IMR-90 (cell line): ENCODE measurements around the gene OR4X1. TPM values are rescaled to one million over a fixed set of nuclear protein-coding genes. Genes with fewer than 3 reads are reported as not detected.

Source experiments
- ATAC-seq: fragments of 200-7000 bp; cut with Tn5 transposase; 2 replicates; pipeline ENCODE4 v1.9.1; 2020; ENCODE audit warnings: low read depth, mild to moderate bottlenecking, moderate library complexity
- BruUV-seq: library from RNA; stranded (reverse); fragments of 400-500 nt; replicated peaks from 2 replicates; lab custom pipeline; 2021; lab: Mats Ljungman, UMichigan
- CTCF ChIA-PET: fragments of 300-600 bp; formaldehyde crosslinking; extraction: SDS; loops from one replicate; lab custom pipeline; 2021; ENCODE audit warnings: antibody characterized with exemption; lab: Yijun Ruan, JAX
- POLR2A ChIA-PET: fragments of 300-600 bp; sonication (Branson Sonifier 250); formaldehyde crosslinking; loops from one replicate; lab custom pipeline; 2022; ENCODE audit warnings: antibody characterized with exemption; ENCODE audit not compliant: unreplicated experiment; lab: Charles Lee
- DNase-seq: peaks from one replicate; pipeline ENCODE4 v3.0.0; 2013
- H2AFZ ChIP-seq: replicated peaks from 2 replicates; pipeline ENCODE3; 2013; ENCODE audit warnings: low read length, mild to moderate bottlenecking; ENCODE audit not compliant: poor library complexity
- H2AK5ac ChIP-seq: 2 replicates; pipeline ENCODE4 v1.6.1; 2013; ENCODE audit warnings: low read depth, low read length, inconsistent platforms
- H2AK9ac ChIP-seq: replicated peaks from 2 replicates; pipeline ENCODE3; 2013; ENCODE audit warnings: mild to moderate bottlenecking, low read depth, low read length, moderate library complexity; ENCODE audit not compliant: poor library complexity
- H2BK120ac ChIP-seq: 2 replicates; pipeline ENCODE4 v1.6.1; 2013; ENCODE audit warnings: low read depth, low read length, inconsistent platforms
- H2BK15ac ChIP-seq: 3 replicates; pipeline ENCODE4 v1.6.1; 2013; ENCODE audit warnings: low read depth, low read length, inconsistent platforms
- H2BK20ac ChIP-seq: 2 replicates; pipeline ENCODE4 v1.6.1; 2013; ENCODE audit warnings: low read depth, mild to moderate bottlenecking, inconsistent platforms, low read length, moderate library complexity
- H2BK5ac ChIP-seq: 2 replicates; pipeline ENCODE4 v1.6.1; 2013; ENCODE audit warnings: mild to moderate bottlenecking, low read depth, low read length, inconsistent platforms; ENCODE audit not compliant: poor library complexity, severe bottlenecking
- H3K14ac ChIP-seq: replicated peaks from 2 replicates; pipeline ENCODE4 v1.6.1; 2013; ENCODE audit warnings: low read depth, low read length, inconsistent platforms
- H3K18ac ChIP-seq: 2 replicates; pipeline ENCODE4 v1.6.1; 2013; ENCODE audit warnings: low read depth, low read length, control low read depth
- H3K23ac ChIP-seq: 2 replicates; pipeline ENCODE4 v1.6.1; 2013; ENCODE audit warnings: low read depth, low read length, inconsistent platforms
- H3K27ac ChIP-seq: 2 replicates; pipeline ENCODE4 v1.5.1; 2013; ENCODE audit warnings: mild to moderate bottlenecking, control low read depth, low read length; ENCODE audit not compliant: insufficient read depth
- H3K27me3 ChIP-seq: 2 replicates; pipeline ENCODE4 v1.6.1; 2013; ENCODE audit warnings: low read length; ENCODE audit not compliant: control insufficient read depth, insufficient read depth
- H3K36me3 ChIP-seq: 2 replicates; pipeline ENCODE4 v1.6.1; 2013; ENCODE audit warnings: low read length, mixed read lengths; ENCODE audit not compliant: control insufficient read depth, insufficient read depth
- H3K4ac ChIP-seq: 2 replicates; pipeline ENCODE4 v1.6.1; 2013; ENCODE audit warnings: low read depth, low read length, inconsistent platforms
- H3K4me1 ChIP-seq: 2 replicates; pipeline ENCODE4 v1.6.1; 2013; ENCODE audit warnings: low read length, mixed read lengths; ENCODE audit not compliant: control insufficient read depth, insufficient read depth
- H3K4me2 ChIP-seq: 2 replicates; pipeline ENCODE4 v1.6.1; 2013; ENCODE audit warnings: low read depth, mild to moderate bottlenecking, control low read depth, low read length, moderate library complexity
- H3K4me3 ChIP-seq: 2 replicates; pipeline ENCODE4 v1.5.1; 2013; ENCODE audit warnings: low read depth, mild to moderate bottlenecking, control low read depth, low read length, moderate library complexity; ENCODE audit not compliant: insufficient read depth
- H3K56ac ChIP-seq: 2 replicates; pipeline ENCODE4 v1.6.1; 2013; ENCODE audit warnings: low read length, inconsistent platforms; ENCODE audit not compliant: insufficient read depth; ENCODE audit errors: extremely low read depth
- H3K79me1 ChIP-seq, 2 experiments: 2 replicates each; pipeline ENCODE4 v1.6.1; 2013; ENCODE audit warnings: low read length in 2 of 2, inconsistent platforms in 1 of 2, low read depth in 1 of 2
- H3K9ac ChIP-seq: 2 replicates; pipeline ENCODE4 v1.6.1; 2013; ENCODE audit warnings: low read depth, low read length, control low read depth
- H3K9me1 ChIP-seq: 2 replicates; pipeline ENCODE4 v1.6.1; 2013; ENCODE audit warnings: low read length, inconsistent platforms; ENCODE audit not compliant: insufficient read depth
- H3K9me3 ChIP-seq: 2 replicates; pipeline ENCODE4 v1.6.1; 2013; ENCODE audit warnings: low read length; ENCODE audit not compliant: control insufficient read depth, insufficient read depth
- H4K20me1 ChIP-seq: 2 replicates; pipeline ENCODE4 v1.6.1; 2013; ENCODE audit warnings: low read length, inconsistent platforms; ENCODE audit not compliant: insufficient read depth
- H4K5ac ChIP-seq: 2 replicates; pipeline ENCODE4 v1.6.1; 2013; ENCODE audit warnings: mild to moderate bottlenecking, low read depth, low read length, control low read depth
- H4K8ac ChIP-seq, 2 experiments: 2 replicates each; pipeline ENCODE4 v1.6.1; 2013; ENCODE audit warnings: low read depth in 2 of 2, low read length in 2 of 2, control low read depth in 1 of 2, inconsistent platforms in 1 of 2
- H4K91ac ChIP-seq: 2 replicates; pipeline ENCODE4 v1.6.1; 2013; ENCODE audit warnings: low read depth, low read length, inconsistent platforms; ENCODE audit not compliant: insufficient read depth
- BHLHE40 ChIP-seq: fragments of 150-350 bp; IDR thresholded peaks from 2 replicates; pipeline ENCODE4 v1.6.1; 2016; ENCODE audit warnings: mild to moderate bottlenecking, low read depth, low read length
- CEBPB ChIP-seq: IDR thresholded peaks from 2 replicates; pipeline ENCODE4 v1.6.1; 2012; ENCODE audit warnings: low read depth, low read length, improper control_type of control experiment
- MAFK ChIP-seq: IDR thresholded peaks from 2 replicates; pipeline ENCODE4 v1.6.1; 2012; ENCODE audit warnings: low read depth, low read length, improper control_type of control experiment
- MXI1 ChIP-seq: IDR thresholded peaks from 2 replicates; pipeline ENCODE4 v1.6.1; 2012; ENCODE audit warnings: low read depth, mild to moderate bottlenecking, low read length, moderate library complexity, borderline replicate concordance
- POLR2A ChIP-seq: IDR thresholded peaks from 2 replicates; pipeline ENCODE4 v1.6.1; 2012; ENCODE audit warnings: mild to moderate bottlenecking, low read depth, low read length
- RCOR1 ChIP-seq: IDR thresholded peaks from 2 replicates; pipeline ENCODE4 v1.6.1; 2012; ENCODE audit warnings: mild to moderate bottlenecking, low read length, improper control_type of control experiment; ENCODE audit not compliant: insufficient replicate concordance
- RFX5 ChIP-seq: IDR thresholded peaks from 2 replicates; pipeline ENCODE4 v1.8.0; 2012; ENCODE audit warnings: low read depth, mild to moderate bottlenecking, low read length, moderate library complexity
- SMC3 ChIP-seq: fragments of 150-350 bp; IDR thresholded peaks from 2 replicates; pipeline ENCODE4 v1.6.1; 2016; ENCODE audit warnings: low read depth, mild to moderate bottlenecking, antibody characterized with exemption, low read length, moderate library complexity
- WGBS, 2 experiments: methylation state at CpG; one replicate each; pipeline versions ENCODE4 v1.1.5 to v1.1.7; 2013; ENCODE audit warnings: missing lambda C conversion rate in 2 of 2; ENCODE audit not compliant: insufficient read length in 1 of 2; ENCODE audit errors: extremely low coverage in 2 of 2; 5-methylcytosine and 5-hydroxymethylcytosine counted together
- dilution Hi-C: fragments of 300-500 bp; cut with HindIII; formaldehyde crosslinking; loops from one replicate; pipeline ENCODE4 v1.14.3; 2018; ENCODE audit warnings: low sequenced_read_pairs; ENCODE audit not compliant: unreplicated experiment
- in situ Hi-C: fragments of 300-500 bp; cut with MboI; formaldehyde crosslinking; loops from 3 replicates; pipeline ENCODE4 v1.14.3; 2019; ENCODE audit warnings: low sequenced_read_pairs, inconsistent platforms, mixed read lengths
- intact Hi-C: fragments of 100-400 bp; cut with micrococcal nuclease; formaldehyde crosslinking; loops from 2 replicates; pipeline ENCODE4 v1.10.0; 2022
- polyA plus RNA-seq, 3 experiments: library from polyadenylated mRNA; depleted of rRNA; stranded (reverse); fragments of >200 nt; gene quantifications; 2 replicates each; pipeline ENCODE4 v1.2.3, GENCODE V29; 2012; ENCODE audit warnings: low replicate concordance in 1 of 3
- total RNA-seq: library from RNA; depleted of rRNA; stranded (reverse); fragments of >200 nt; gene quantifications from 2 replicates; pipeline ENCODE4 v1.2.3, GENCODE V29; 2012
- TF ChIP-seq, protein P1 (sequence below): fragments of 150-350 bp; IDR thresholded peaks from 2 replicates; pipeline ENCODE4 v1.6.1; 2016; ENCODE audit warnings: low read depth, mild to moderate bottlenecking, low read length, moderate library complexity, borderline replicate concordance

OR4X1 gene
- total and polyA plus RNA-seq, 2 of the 4 experiments (the other 2 are of a cell fraction): not detected

DNA sequence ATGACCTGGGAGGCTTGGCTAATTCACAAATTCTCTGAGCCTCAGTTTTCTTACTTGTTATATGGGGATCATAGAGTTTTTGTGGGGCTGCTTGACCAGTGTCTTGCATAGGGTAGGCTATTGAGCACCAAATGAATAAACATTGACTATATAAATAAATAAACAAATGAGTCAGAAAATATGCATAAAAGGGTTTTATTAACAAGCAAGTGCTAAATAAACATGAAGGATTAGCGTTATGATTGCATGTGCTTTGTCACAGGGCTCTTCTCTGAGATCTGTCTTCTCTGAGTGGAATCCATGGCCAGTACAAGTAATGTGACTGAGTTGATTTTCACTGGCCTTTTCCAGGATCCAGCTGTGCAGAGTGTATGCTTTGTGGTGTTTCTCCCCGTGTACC lies 47.2 kb upstream of the OR4X1 start, which contains the start of gene OR4B1:
Gene OR4B1, plus strand, starts transcription at position 301 of the 400 bp plus-strand sequence. Its CDS starts 0 bp downstream, at position 301.
- Histone ChIP-seq H3K9me3 (no peaks in the 10 kb centered on the region), H3K4me1 (no peaks in the 10 kb centered on the region), H2BK120ac (no peak within 1 kb of the TSS), H2AK9ac (no peak within 1 kb of the TSS), H3K4me2 (no peak within 1 kb of the TSS), H3K23ac (no peak within 1 kb of the TSS), H3K27me3 (no peaks in the 10 kb centered on the region; the same call in 1 of the 2 replicates), H3K56ac (no peak within 1 kb of the TSS), H3K79me1 (no peaks in the 10 kb centered on the region), H3K4ac (no peak within 1 kb of the TSS), H4K91ac (no peak within 1 kb of the TSS), H4K5ac (no peak within 1 kb of the TSS), H2BK15ac (no peak within 1 kb of the TSS), H4K20me1 (no peaks in the 10 kb centered on the region), H3K27ac (no peak within 1 kb of the TSS), H3K4me3 (no peak within 1 kb of the TSS), H3K14ac (no peak within 1 kb of the TSS), H3K18ac (no peak within 1 kb of the TSS), H2BK20ac (no peak within 1 kb of the TSS), H2BK5ac (no peak within 1 kb of the TSS), H3K9ac (no peak within 1 kb of the TSS), H2AFZ (no peak within 1 kb of the TSS), H3K36me3 (no peaks in the 10 kb centered on the region), H2AK5ac (no peak within 1 kb of the TSS), H3K9me1 (no peaks in the 10 kb centered on the region), H4K8ac (no peak within 1 kb of the TSS)
- intact Hi-C loops: no loop called here
- TF ChIP-seq BHLHE40 (no peak), RFX5 (no peak), MXI1 (no peak), RCOR1 (no peak), SMC3 (no peak), CEBPB (no peak), MAFK (no peak), POLR2A (no peak)
- TF ChIP-seq, protein P1, sequence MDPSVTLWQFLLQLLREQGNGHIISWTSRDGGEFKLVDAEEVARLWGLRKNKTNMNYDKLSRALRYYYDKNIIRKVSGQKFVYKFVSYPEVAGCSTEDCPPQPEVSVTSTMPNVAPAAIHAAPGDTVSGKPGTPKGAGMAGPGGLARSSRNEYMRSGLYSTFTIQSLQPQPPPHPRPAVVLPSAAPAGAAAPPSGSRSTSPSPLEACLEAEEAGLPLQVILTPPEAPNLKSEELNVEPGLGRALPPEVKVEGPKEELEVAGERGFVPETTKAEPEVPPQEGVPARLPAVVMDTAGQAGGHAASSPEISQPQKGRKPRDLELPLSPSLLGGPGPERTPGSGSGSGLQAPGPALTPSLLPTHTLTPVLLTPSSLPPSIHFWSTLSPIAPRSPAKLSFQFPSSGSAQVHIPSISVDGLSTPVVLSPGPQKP: no peak
- ATAC-seq (no peak), DNase-seq (no peak)
- BruUV-seq: no TSS peak
- ChIA-PET POLR2A (no interaction called here), CTCF (no interaction called here)
- dilution Hi-C loops: no loop called here
- in situ Hi-C loops: no loop called here
- no CpG with 5 or more reads among the region's 2 CpGs for WGBS, 2 experiments
